GM12878 (cell line): Measurements from ENCODE around the gene SLC39A7.

Source experiments
- CEBPB ChIP-seq, 2 experiments: fragments of 150-350 bp in 1 of 2; IDR thresholded peaks; 2 replicates each; pipeline ENCODE4 v1.6.1; 2012 to 2014; ENCODE audit warnings: low read depth in 2 of 2, low read length in 2 of 2, borderline replicate concordance in 1 of 2, inconsistent platforms in 1 of 2
- EP300 ChIP-seq, 2 experiments: fragments of 150-350 bp in 1 of 2; IDR thresholded peaks; 2 replicates each; pipeline ENCODE4 v1.6.1; 2011 to 2012; ENCODE audit warnings: low read depth in 2 of 2, low read length in 2 of 2, borderline replicate concordance in 1 of 2, improper control_type of control experiment in 1 of 2, inconsistent platforms in 1 of 2; ENCODE audit not compliant: control insufficient read depth in 1 of 2
- JUNB ChIP-seq: IDR thresholded peaks from 2 replicates; pipeline ENCODE4 v1.6.1; 2016; ENCODE audit warnings: antibody characterized with exemption, mild to moderate bottlenecking
- POLR2A ChIP-seq: IDR thresholded peaks from 2 replicates; pipeline ENCODE4 v1.6.1; 2011; ENCODE audit warnings: low read depth, mild to moderate bottlenecking, low read length
- SMARCA5 ChIP-seq: fragments of 450-650 bp; IDR thresholded peaks from 2 replicates; pipeline ENCODE4 v1.6.1; 2017; ENCODE audit warnings: mild to moderate bottlenecking
- SREBF1 ChIP-seq: IDR thresholded peaks from 2 replicates; pipeline ENCODE4 v1.6.1; 2012; ENCODE audit warnings: mild to moderate bottlenecking, low read length
- TARDBP ChIP-seq: IDR thresholded peaks from 2 replicates; pipeline ENCODE4 v1.6.1; 2016; ENCODE audit warnings: borderline replicate concordance
- TF ChIP-seq, protein P1 (sequence below), 3 experiments: IDR thresholded peaks in 2 of 3; conservative IDR thresholded peaks in 1 of 3; 2 replicates each; pipeline ENCODE4 v1.5.1; 2011; ENCODE audit warnings: low read depth in 3 of 3, low read length in 3 of 3, mild to moderate bottlenecking in 3 of 3, control low read depth in 2 of 3, moderate library complexity in 2 of 3, inconsistent platforms in 1 of 3, mixed read lengths in 1 of 3; ENCODE audit not compliant: control insufficient read depth in 2 of 3, insufficient read depth in 1 of 3; ENCODE audit errors: extremely low read depth in 1 of 3

DNA sequence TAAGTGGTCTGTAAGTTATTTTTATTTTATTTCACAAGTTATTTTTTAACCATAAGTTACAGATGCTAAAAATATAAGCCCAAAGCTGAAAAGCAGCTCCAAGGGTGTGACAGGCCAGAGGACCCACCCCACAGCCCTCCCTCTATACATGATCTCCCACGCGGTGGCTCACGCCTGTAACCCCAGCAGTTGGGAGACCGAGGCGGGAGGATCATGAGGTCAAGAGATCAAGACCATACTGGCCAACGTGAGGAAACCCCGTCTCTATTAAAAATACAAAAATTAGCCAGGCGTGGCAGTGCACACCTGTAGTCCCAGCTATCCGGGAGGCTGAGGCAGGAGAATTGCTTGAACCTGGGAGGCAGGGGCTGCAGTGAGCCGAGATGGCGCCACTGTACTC, 40.6 kb upstream of the SLC39A7 start:
- TF ChIP-seq EP300 (IDR thresholded peaks at IDR 0.05; ENCODE audit: borderline replicate concordance in 1 of 2, control insufficient read depth in 1 of 2, low read depth in 2 of 2, low read length in 2 of 2) (no peak), SMARCA5 (no peak), POLR2A (no peak), JUNB (no peak), CEBPB (IDR thresholded peaks at IDR 0.05; ENCODE audit: borderline replicate concordance in 1 of 2, low read depth in 2 of 2, low read length in 2 of 2) (no peak), SREBF1 (no peak), TARDBP (no peak)
- TF ChIP-seq, protein P1, sequence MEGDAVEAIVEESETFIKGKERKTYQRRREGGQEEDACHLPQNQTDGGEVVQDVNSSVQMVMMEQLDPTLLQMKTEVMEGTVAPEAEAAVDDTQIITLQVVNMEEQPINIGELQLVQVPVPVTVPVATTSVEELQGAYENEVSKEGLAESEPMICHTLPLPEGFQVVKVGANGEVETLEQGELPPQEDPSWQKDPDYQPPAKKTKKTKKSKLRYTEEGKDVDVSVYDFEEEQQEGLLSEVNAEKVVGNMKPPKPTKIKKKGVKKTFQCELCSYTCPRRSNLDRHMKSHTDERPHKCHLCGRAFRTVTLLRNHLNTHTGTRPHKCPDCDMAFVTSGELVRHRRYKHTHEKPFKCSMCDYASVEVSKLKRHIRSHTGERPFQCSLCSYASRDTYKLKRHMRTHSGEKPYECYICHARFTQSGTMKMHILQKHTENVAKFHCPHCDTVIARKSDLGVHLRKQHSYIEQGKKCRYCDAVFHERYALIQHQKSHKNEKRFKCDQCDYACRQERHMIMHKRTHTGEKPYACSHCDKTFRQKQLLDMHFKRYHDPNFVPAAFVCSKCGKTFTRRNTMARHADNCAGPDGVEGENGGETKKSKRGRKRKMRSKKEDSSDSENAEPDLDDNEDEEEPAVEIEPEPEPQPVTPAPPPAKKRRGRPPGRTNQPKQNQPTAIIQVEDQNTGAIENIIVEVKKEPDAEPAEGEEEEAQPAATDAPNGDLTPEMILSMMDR (IDR thresholded peaks at IDR 0.05 in 2 of 3, conservative IDR thresholded peaks at IDR 0.05 in 1 of 3; ENCODE audit: control insufficient read depth in 2 of 3, extremely low read depth in 1 of 3, insufficient read depth in 1 of 3, low read depth in 3 of 3, low read length in 3 of 3): no peak
